ENCODE measurements around the gene CREB5. TPM values are rescaled to one million over a fixed set of nuclear protein-coding genes. Genes with fewer than 3 reads are reported as not detected.

Gene CREB5
- total and polyA plus RNA-seq, 2 of the 13 experiments (the other 11 are each of a cell fraction or from before 2014, with no cell fraction given), result 0.38 to 0.71 TPM

DNA sequence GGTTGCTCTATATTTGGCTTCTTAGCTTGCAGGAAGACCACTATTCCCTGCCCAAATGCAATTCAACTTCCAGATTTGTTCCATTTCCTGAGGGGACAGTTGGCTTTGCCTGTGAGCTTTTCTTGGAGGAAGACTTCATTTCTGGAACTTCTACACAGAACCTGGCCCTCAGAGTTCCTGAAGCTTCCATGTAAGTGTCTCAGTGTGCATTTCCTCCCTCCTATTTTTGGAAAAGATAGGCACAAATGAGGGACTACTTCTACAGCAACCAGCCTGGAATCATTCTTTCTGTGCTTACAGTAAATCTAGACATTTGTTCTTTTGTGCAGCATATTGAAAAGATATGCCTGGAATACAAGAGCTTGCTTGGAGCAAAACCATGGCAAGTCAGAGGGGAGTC is 164.3 kb downstream of the CREB5 start:
- H4K20me1 ChIP-seq (ENCODE audit: insufficient read depth, low read length), result no peaks in the 10 kb centered on the region
- peaks cover 0 to 16% of the 10 kb centered on the region in 2 experiments; a peak in 3 of 5 replicates for H3K27me3 ChIP-seq (ENCODE audit: control insufficient read depth in 1 of 2, insufficient read depth in 2 of 2, low read length in 2 of 2)
- H3K79me2 ChIP-seq (ENCODE audit: insufficient read depth, low read length), result no peaks in the 10 kb centered on the region
- ChIA-PET POLR2A (no interaction called here), CTCF (ENCODE audit: low intra/inter-chr PET ratio, low total read pairs) (no interaction called here)
- FAIRE-seq (no peak), ATAC-seq (no peak), DNase-seq (ENCODE audit: low spot score) (no peak)
- no peak overlapping the region for H3K4me3 ChIP-seq (replicated peaks in 1 of 3; ENCODE audit: insufficient read depth in 1 of 3, low read depth in 2 of 3, low read length in 3 of 3)
- no peak overlapping the region for H3K9ac ChIP-seq (ENCODE audit: insufficient read depth, low read depth, low read length)
- no peaks in the 10 kb centered on the region for H3K4me1 ChIP-seq (ENCODE audit: insufficient read depth, low read length)
- H3K36me3 ChIP-seq (replicated peaks in 1 of 2; ENCODE audit: control insufficient read depth in 1 of 2, insufficient read depth in 2 of 2, low read length in 2 of 2), result no peaks in the 10 kb centered on the region
- H3K4me2 ChIP-seq (ENCODE audit: low read depth, low read length), result no peak overlapping the region
- no TSS peak for BruUV-seq (replicated peaks)
- intact Hi-C loops (cut with micrococcal nuclease; ENCODE audit: unreplicated experiment) (no loop called here), in situ Hi-C loops (cut with HindIII; ENCODE audit: extremely low pct_ligation_motif_present, low pct_unique_long_range_greater_than_20kb) (no loop called here)
- H3K9me3 ChIP-seq (ENCODE audit: low read length), result no peaks in the 10 kb centered on the region
- no peak overlapping the region for H2AFZ ChIP-seq (ENCODE audit: low read length)
- no peak overlapping the region for H3K27ac ChIP-seq (ENCODE audit: extremely low read length, insufficient read depth, low read length)
- TF ChIP-seq ZNF34 (CRISPR knock-in tag; IDR thresholded peaks at IDR 0.05; ENCODE audit: borderline replicate concordance), result no peak
- TF ChIP-seq, protein P1, sequence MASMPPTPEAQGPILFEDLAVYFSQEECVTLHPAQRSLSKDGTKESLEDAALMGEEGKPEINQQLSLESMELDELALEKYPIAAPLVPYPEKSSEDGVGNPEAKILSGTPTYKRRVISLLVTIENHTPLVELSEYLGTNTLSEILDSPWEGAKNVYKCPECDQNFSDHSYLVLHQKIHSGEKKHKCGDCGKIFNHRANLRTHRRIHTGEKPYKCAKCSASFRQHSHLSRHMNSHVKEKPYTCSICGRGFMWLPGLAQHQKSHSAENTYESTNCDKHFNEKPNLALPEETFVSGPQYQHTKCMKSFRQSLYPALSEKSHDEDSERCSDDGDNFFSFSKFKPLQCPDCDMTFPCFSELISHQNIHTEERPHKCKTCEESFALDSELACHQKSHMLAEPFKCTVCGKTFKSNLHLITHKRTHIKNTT (CRISPR knock-in tag; IDR thresholded peaks at IDR 0.05), result no peak
- TF ChIP-seq, protein P2, sequence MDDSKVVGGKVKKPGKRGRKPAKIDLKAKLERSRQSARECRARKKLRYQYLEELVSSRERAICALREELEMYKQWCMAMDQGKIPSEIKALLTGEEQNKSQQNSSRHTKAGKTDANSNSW (CRISPR knock-in tag; IDR thresholded peaks at IDR 0.05; ENCODE audit: borderline replicate concordance), result no peak
- TF ChIP-seq, protein P3, sequence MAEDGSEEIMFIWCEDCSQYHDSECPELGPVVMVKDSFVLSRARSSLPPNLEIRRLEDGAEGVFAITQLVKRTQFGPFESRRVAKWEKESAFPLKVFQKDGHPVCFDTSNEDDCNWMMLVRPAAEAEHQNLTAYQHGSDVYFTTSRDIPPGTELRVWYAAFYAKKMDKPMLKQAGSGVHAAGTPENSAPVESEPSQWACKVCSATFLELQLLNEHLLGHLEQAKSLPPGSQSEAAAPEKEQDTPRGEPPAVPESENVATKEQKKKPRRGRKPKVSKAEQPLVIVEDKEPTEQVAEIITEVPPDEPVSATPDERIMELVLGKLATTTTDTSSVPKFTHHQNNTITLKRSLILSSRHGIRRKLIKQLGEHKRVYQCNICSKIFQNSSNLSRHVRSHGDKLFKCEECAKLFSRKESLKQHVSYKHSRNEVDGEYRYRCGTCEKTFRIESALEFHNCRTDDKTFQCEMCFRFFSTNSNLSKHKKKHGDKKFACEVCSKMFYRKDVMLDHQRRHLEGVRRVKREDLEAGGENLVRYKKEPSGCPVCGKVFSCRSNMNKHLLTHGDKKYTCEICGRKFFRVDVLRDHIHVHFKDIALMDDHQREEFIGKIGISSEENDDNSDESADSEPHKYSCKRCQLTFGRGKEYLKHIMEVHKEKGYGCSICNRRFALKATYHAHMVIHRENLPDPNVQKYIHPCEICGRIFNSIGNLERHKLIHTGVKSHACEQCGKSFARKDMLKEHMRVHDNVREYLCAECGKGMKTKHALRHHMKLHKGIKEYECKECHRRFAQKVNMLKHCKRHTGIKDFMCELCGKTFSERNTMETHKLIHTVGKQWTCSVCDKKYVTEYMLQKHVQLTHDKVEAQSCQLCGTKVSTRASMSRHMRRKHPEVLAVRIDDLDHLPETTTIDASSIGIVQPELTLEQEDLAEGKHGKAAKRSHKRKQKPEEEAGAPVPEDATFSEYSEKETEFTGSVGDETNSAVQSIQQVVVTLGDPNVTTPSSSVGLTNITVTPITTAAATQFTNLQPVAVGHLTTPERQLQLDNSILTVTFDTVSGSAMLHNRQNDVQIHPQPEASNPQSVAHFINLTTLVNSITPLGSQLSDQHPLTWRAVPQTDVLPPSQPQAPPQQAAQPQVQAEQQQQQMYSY (CRISPR knock-in tag; IDR thresholded peaks at IDR 0.05), result no peak
- no peak for TF ChIP-seq ZKSCAN5 (CRISPR knock-in tag; IDR thresholded peaks at IDR 0.05)
- TF ChIP-seq PHF5A (CRISPR knock-in tag; IDR thresholded peaks at IDR 0.05; ENCODE audit: low read depth, unreplicated experiment), result no peak
- TF ChIP-seq, protein P4, sequence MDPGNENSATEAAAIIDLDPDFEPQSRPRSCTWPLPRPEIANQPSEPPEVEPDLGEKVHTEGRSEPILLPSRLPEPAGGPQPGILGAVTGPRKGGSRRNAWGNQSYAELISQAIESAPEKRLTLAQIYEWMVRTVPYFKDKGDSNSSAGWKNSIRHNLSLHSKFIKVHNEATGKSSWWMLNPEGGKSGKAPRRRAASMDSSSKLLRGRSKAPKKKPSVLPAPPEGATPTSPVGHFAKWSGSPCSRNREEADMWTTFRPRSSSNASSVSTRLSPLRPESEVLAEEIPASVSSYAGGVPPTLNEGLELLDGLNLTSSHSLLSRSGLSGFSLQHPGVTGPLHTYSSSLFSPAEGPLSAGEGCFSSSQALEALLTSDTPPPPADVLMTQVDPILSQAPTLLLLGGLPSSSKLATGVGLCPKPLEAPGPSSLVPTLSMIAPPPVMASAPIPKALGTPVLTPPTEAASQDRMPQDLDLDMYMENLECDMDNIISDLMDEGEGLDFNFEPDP (CRISPR knock-in tag; conservative IDR thresholded peaks at IDR 0.05), result no peak
- TF ChIP-seq PHB2 (IDR thresholded peaks at IDR 0.05; ENCODE audit: partially characterized antibody), result no peak
- no peak for TF ChIP-seq SMYD3 (CRISPR knock-in tag; IDR thresholded peaks at IDR 0.05)
- TF ChIP-seq ZMYM3 (CRISPR knock-in tag; IDR thresholded peaks at IDR 0.05), result no peak
- TF ChIP-seq ZNF703 (CRISPR knock-in tag; IDR thresholded peaks at IDR 0.05; ENCODE audit: borderline replicate concordance), result no peak
- TF ChIP-seq, protein P5, sequence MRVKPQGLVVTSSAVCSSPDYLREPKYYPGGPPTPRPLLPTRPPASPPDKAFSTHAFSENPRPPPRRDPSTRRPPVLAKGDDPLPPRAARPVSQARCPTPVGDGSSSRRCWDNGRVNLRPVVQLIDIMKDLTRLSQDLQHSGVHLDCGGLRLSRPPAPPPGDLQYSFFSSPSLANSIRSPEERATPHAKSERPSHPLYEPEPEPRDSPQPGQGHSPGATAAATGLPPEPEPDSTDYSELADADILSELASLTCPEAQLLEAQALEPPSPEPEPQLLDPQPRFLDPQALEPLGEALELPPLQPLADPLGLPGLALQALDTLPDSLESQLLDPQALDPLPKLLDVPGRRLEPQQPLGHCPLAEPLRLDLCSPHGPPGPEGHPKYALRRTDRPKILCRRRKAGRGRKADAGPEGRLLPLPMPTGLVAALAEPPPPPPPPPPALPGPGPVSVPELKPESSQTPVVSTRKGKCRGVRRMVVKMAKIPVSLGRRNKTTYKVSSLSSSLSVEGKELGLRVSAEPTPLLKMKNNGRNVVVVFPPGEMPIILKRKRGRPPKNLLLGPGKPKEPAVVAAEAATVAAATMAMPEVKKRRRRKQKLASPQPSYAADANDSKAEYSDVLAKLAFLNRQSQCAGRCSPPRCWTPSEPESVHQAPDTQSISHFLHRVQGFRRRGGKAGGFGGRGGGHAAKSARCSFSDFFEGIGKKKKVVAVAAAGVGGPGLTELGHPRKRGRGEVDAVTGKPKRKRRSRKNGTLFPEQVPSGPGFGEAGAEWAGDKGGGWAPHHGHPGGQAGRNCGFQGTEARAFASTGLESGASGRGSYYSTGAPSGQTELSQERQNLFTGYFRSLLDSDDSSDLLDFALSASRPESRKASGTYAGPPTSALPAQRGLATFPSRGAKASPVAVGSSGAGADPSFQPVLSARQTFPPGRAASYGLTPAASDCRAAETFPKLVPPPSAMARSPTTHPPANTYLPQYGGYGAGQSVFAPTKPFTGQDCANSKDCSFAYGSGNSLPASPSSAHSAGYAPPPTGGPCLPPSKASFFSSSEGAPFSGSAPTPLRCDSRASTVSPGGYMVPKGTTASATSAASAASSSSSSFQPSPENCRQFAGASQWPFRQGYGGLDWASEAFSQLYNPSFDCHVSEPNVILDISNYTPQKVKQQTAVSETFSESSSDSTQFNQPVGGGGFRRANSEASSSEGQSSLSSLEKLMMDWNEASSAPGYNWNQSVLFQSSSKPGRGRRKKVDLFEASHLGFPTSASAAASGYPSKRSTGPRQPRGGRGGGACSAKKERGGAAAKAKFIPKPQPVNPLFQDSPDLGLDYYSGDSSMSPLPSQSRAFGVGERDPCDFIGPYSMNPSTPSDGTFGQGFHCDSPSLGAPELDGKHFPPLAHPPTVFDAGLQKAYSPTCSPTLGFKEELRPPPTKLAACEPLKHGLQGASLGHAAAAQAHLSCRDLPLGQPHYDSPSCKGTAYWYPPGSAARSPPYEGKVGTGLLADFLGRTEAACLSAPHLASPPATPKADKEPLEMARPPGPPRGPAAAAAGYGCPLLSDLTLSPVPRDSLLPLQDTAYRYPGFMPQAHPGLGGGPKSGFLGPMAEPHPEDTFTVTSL (CRISPR knock-in tag; IDR thresholded peaks at IDR 0.05; ENCODE audit: borderline replicate concordance), result no peak
